ENCODE data around the gene ARHGAP42. TPM values are rescaled to one million over a fixed set of nuclear protein-coding genes. Genes with fewer than 3 reads are reported as not detected.

Gene ARHGAP42
- total RNA-seq, 4 donors from 2014 or later, result 24.5 to 49.5 (median 26.7) TPM

DNA sequence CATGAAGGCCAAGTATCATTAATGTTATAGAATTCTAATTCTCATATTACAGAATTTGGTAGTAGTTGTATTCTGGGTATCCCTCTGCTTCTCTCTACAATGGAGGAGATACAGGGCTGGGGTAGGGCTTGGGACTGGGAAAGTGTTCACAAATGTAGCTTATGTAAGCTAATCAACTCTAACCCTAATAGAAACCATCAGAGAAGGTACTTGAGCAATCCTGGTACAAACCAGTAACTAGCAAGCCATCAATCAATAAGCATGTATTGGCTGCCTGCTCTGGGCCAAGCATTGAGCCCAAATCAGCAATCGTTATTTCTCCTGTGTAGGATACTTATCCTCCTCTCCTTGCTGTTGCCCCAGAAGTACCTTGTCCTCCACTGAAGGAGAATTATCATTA is 268.2 kb downstream of the ARHGAP42 start:
- no peak for DNase-seq
- Histone ChIP-seq H3K27me3 (no peaks in the 10 kb centered on the region), H3K9me3 (no peaks in the 10 kb centered on the region), H3K4me3 (no peak overlapping the region), H3K36me3 (no peaks in the 10 kb centered on the region), H3K4me1 (no peaks in the 10 kb centered on the region), H3K27ac (no peak overlapping the region)
- TF ChIP-seq CTCF (IDR thresholded peaks at IDR 0.05) (no peak), POLR2A (IDR thresholded peaks at IDR 0.05) (no peak)

GRCh38 chr11:100956351-100956750 is 269.3 kb downstream of the ARHGAP42 start:
- no peak overlapping the region for H3K27ac ChIP-seq
- DNase-seq, result no peak
- no peaks in the 10 kb centered on the region for H3K9me3 ChIP-seq
- H3K27me3 ChIP-seq, result no peaks in the 10 kb centered on the region
- no peak overlapping the region for H3K4me3 ChIP-seq
- no peaks in the 10 kb centered on the region for H3K36me3 ChIP-seq
- H3K4me1 ChIP-seq, result no peaks in the 10 kb centered on the region
- TF ChIP-seq POLR2A (IDR thresholded peaks at IDR 0.05), result no peak
- TF ChIP-seq CTCF (IDR thresholded peaks at IDR 0.05), result no peak

- H3K36me3 ChIP-seq, result peaks cover 0 to 6% (median 0%) of the 10 kb centered on the region in 3 donors
- no peaks in the 10 kb centered on the region for H3K9me3 ChIP-seq
- no peak for DNase-seq
- TF ChIP-seq CTCF (IDR thresholded peaks at IDR 0.05) (no peak), POLR2A (IDR thresholded peaks at IDR 0.05) (no peak)
- H3K27ac ChIP-seq, result no peak overlapping the region
- no peak overlapping the region for H3K4me3 ChIP-seq
- no peaks in the 10 kb centered on the region for H3K27me3 ChIP-seq
- no peaks in the 10 kb centered on the region for H3K4me1 ChIP-seq
Observed at GRCh38 chr11:100957499-100957898, 270.4 kb downstream of the ARHGAP42 start.

DNA sequence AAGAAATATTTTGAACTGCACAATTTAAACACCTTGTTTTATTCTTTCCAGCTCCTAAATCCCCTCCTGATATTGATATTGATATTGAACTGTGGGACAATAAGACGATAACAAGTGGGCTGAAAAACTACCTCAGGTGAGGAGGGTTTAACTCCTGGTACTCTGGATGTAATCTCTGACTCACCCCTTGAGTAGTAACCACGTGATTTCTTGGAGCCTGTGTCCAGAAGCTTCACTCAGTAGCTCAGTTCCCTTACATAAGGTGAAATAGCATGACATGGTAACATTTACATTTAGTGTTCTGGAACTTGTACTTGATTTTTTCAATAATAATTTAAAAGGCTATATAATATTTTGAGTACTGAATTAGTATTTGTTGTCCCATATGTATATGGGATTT is 274.5 kb downstream of the ARHGAP42 start:
- H3K27ac ChIP-seq, result no peak overlapping the region
- DNase-seq, result no peak
- H3K36me3 ChIP-seq, result peaks cover 0 to 26% (median 0%) of the 10 kb centered on the region in 3 donors
- no peak for TF ChIP-seq CTCF (IDR thresholded peaks at IDR 0.05)
- no peaks in the 10 kb centered on the region for H3K27me3 ChIP-seq
- no peaks in the 10 kb centered on the region for H3K9me3 ChIP-seq
- H3K4me1 ChIP-seq, result no peaks in the 10 kb centered on the region
- H3K4me3 ChIP-seq, result no peak overlapping the region

DNA sequence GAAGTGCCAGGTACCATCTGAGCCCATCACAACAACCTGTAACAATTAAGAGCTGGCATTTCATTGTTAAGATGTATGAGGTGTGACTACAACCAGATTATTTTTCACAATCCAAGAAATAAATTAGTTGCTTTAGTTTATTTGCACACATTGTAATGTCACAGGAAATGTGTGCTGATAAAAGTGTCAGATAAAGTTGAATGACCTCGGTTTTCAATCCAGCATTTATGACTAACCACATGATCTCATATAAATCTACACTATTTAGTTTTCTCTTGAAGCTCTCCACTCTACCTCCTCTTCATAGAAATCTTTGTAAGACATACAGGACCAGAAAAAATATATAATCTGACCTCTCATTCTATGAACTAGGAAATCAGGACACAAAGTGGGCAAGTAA is 276.3 kb downstream of the ARHGAP42 start:
- Histone ChIP-seq H3K36me3 (peaks cover 0 to 26% (median 0%) of the 10 kb centered on the region in 3 donors), H3K27me3 (no peaks in the 10 kb centered on the region), H3K9me3 (no peaks in the 10 kb centered on the region), H3K27ac (no peak overlapping the region), H3K4me3 (no peak overlapping the region), H3K4me1 (no peaks in the 10 kb centered on the region)
- DNase-seq, result no peak
- no peak for TF ChIP-seq POLR2A (IDR thresholded peaks at IDR 0.05)
- TF ChIP-seq CTCF (IDR thresholded peaks at IDR 0.05), result no peak

- Histone ChIP-seq H3K9me3 (no peaks in the 10 kb centered on the region), H3K4me3 (no peak overlapping the region), H3K27me3 (no peaks in the 10 kb centered on the region), H3K4me1 (no peaks in the 10 kb centered on the region), H3K27ac (no peak overlapping the region), H3K36me3 (peaks cover 0 to 26% (median 0%) of the 10 kb centered on the region in 3 donors)
- DNase-seq, result no peak
- TF ChIP-seq CTCF (IDR thresholded peaks at IDR 0.05) (no peak), POLR2A (IDR thresholded peaks at IDR 0.05) (no peak)
Observed at GRCh38 chr11:100964435-100964834, 277.3 kb downstream of the ARHGAP42 start.
